Smooth muscle cell (in vitro differentiated cells): ENCODE data around the gene MMD2. TPM values are rescaled to one million over a fixed set of nuclear protein-coding genes. Genes with fewer than 3 reads are reported as not detected.
A peak's percentile ranks its signal among the peaks of the same experiment; 100 is the strongest.

Source experiments
- DNase-seq: peaks from one replicate; lab custom pipeline; 2025; ENCODE audit not compliant: unreplicated experiment; lab: John Stamatoyannopoulos, UW
- H2AFZ ChIP-seq: fragments of 200-600 bp; sonication (generic); 2 replicates; pipeline ENCODE4 v1.6.0; 2016; ENCODE audit warnings: antibody characterized with exemption, low read depth, mild to moderate bottlenecking
- H3F3A ChIP-seq: fragments of 200-600 bp; sonication (generic); 2 replicates; pipeline ENCODE4 v1.6.0; 2017; ENCODE audit warnings: antibody characterized with exemption, low read depth
- H3K27ac ChIP-seq: fragments of 200-600 bp; sonication (generic); 2 replicates; pipeline ENCODE4 v1.5.1; 2016; ENCODE audit warnings: low read depth, mild to moderate bottlenecking
- H3K27me3 ChIP-seq: fragments of 200-600 bp; sonication (generic); 2 replicates; pipeline ENCODE4 v1.6.1; 2016; ENCODE audit warnings: low read depth, mild to moderate bottlenecking
- H3K36me3 ChIP-seq: fragments of 200-600 bp; sonication (generic); 2 replicates; pipeline ENCODE4 v1.5.1; 2016; ENCODE audit warnings: low read depth
- H3K4me1 ChIP-seq: fragments of 200-600 bp; sonication (generic); 2 replicates; pipeline ENCODE4 v1.5.1; 2016; ENCODE audit warnings: low read depth
- H3K4me2 ChIP-seq: fragments of 200-600 bp; sonication (generic); 2 replicates; pipeline ENCODE4 v1.6.0; 2016; ENCODE audit warnings: mild to moderate bottlenecking
- H3K4me3 ChIP-seq: fragments of 200-600 bp; sonication (generic); 2 replicates; pipeline ENCODE4 v1.5.1; 2016; ENCODE audit warnings: mild to moderate bottlenecking
- H3K79me2 ChIP-seq: fragments of 200-600 bp; sonication (generic); 2 replicates; pipeline ENCODE4 v1.6.0; 2016; ENCODE audit warnings: low read depth, mild to moderate bottlenecking
- H3K9ac ChIP-seq: fragments of 200-600 bp; sonication (generic); 2 replicates; pipeline ENCODE4 v1.6.0; 2016; ENCODE audit warnings: low read depth
- H3K9me3 ChIP-seq: fragments of 200-600 bp; sonication (generic); replicated peaks from 2 replicates; pipeline ENCODE4 v1.5.1; 2016; ENCODE audit warnings: low read depth
- H4K20me1 ChIP-seq: fragments of 200-600 bp; sonication (generic); 2 replicates; pipeline ENCODE4 v1.6.0; 2016; ENCODE audit warnings: low read depth
- CTCF ChIP-seq: fragments of 200-600 bp; sonication (generic); IDR thresholded peaks from 2 replicates; pipeline ENCODE4 v1.5.1; 2017; ENCODE audit warnings: borderline replicate concordance, mild to moderate bottlenecking, antibody characterized with exemption; ENCODE audit not compliant: insufficient read depth, poor library complexity, severe bottlenecking
- WGBS: methylation state at CpG from one replicate; pipeline ENCODE4 v1.1.7; 2016; ENCODE audit warnings: low lambda C conversion rate; 5-methylcytosine and 5-hydroxymethylcytosine counted together
- polyA plus RNA-seq: library from polyadenylated mRNA; unstranded; fragments of >200 nt; fragmentation: Nextera tagmentation; extraction: Ambion mirVana; gene quantifications from 2 replicates; pipeline ENCODE4 v1.2.1, GENCODE V29; 2016
- total RNA-seq: library from RNA; depleted of rRNA; stranded (reverse); fragments of >200 nt; gene quantifications from 2 replicates; pipeline ENCODE4 v1.2.3, GENCODE V29; 2014

The MMD2 gene
- total and polyA plus RNA-seq, 2 experiments from 2014 or later, result not detected

GRCh38 chr7:4880218-4880617, 78.8 kb downstream of the MMD2 start:
- H3K27me3 ChIP-seq, result no peaks in the 10 kb centered on the region
- no peaks in the 10 kb centered on the region for H3K9me3 ChIP-seq
- H3K4me3 ChIP-seq, result no peak overlapping the region
- H3K4me1 ChIP-seq, result peaks cover 12% of the 10 kb centered on the region
- H3F3A ChIP-seq, result peaks cover 11% of the 10 kb centered on the region
- no peaks in the 10 kb centered on the region for H3K36me3 ChIP-seq
- H2AFZ ChIP-seq, result no peak overlapping the region
- H3K4me2 ChIP-seq, result peak overlapping the region; percentile 44
- H4K20me1 ChIP-seq, result no peaks in the 10 kb centered on the region
- peak overlapping the region; percentile 75 for H3K27ac ChIP-seq
- DNase-seq, result no peak
- peak overlapping the region; percentile 47 for H3K9ac ChIP-seq
- WGBS, result 45% methylated on average over 10 of the region's 10 CpGs
- no peak for TF ChIP-seq CTCF
- H3K79me2 ChIP-seq, result peaks cover 6% of the 10 kb centered on the region

GRCh38 chr7:4879396-4880081, 79.4 kb downstream of the MMD2 start:
- H2AFZ ChIP-seq, result no peak overlapping the region
- H3F3A ChIP-seq, result peaks cover 11% of the 10 kb centered on the region

GRCh38 chr7:4878336-4879335, 80.4 kb downstream of the MMD2 start:
- H3K79me2 ChIP-seq, result peaks cover 6% of the 10 kb centered on the region
- WGBS, result 85% methylated on average over 45 of the region's 45 CpGs
- H2AFZ ChIP-seq, result no peak overlapping the region
- H3K9me3 ChIP-seq, result no peaks in the 10 kb centered on the region
- H3K27ac ChIP-seq, result peak overlapping the region; percentile 75
- no peaks in the 10 kb centered on the region for H3K36me3 ChIP-seq
- H3F3A ChIP-seq, result peaks cover 11% of the 10 kb centered on the region
- H3K4me1 ChIP-seq, result peaks cover 12% of the 10 kb centered on the region
- H3K27me3 ChIP-seq, result no peaks in the 10 kb centered on the region
- H3K9ac ChIP-seq, result peak overlapping the region; percentile 50
- no peak for DNase-seq
- H4K20me1 ChIP-seq, result no peaks in the 10 kb centered on the region
- no peak overlapping the region for H3K4me3 ChIP-seq
- TF ChIP-seq CTCF, result no peak
- no peak overlapping the region for H3K4me2 ChIP-seq

More at GRCh38 chr7:4879396-4880081, 79.4 kb downstream of the MMD2 start:
- Histone ChIP-seq H3K27ac (peak overlapping the region; percentile 75), H3K4me2 (peak overlapping the region; percentile 44), H3K4me1 (peaks cover 12% of the 10 kb centered on the region), H3K9ac (peak overlapping the region; percentile 50), H3K36me3 (no peaks in the 10 kb centered on the region), H3K27me3 (no peaks in the 10 kb centered on the region), H3K79me2 (peaks cover 6% of the 10 kb centered on the region), H3K9me3 (no peaks in the 10 kb centered on the region), H4K20me1 (no peaks in the 10 kb centered on the region), H3K4me3 (no peak overlapping the region)
- whole genome bisulfite sequencing, result 74% methylated on average over 27 of the region's 27 CpGs
- no peak for TF ChIP-seq CTCF
- no peak for DNase-seq
